ENCODE results near the gene NLRX1. TPM values are rescaled to one million over a fixed set of nuclear protein-coding genes. Genes with fewer than 3 reads are reported as not detected.

The NLRX1 gene
- total and polyA plus RNA-seq, 2 donors (not counting 1 experiment from before 2014, with no cell fraction given): 6.6 to 21.3 TPM

DNA sequence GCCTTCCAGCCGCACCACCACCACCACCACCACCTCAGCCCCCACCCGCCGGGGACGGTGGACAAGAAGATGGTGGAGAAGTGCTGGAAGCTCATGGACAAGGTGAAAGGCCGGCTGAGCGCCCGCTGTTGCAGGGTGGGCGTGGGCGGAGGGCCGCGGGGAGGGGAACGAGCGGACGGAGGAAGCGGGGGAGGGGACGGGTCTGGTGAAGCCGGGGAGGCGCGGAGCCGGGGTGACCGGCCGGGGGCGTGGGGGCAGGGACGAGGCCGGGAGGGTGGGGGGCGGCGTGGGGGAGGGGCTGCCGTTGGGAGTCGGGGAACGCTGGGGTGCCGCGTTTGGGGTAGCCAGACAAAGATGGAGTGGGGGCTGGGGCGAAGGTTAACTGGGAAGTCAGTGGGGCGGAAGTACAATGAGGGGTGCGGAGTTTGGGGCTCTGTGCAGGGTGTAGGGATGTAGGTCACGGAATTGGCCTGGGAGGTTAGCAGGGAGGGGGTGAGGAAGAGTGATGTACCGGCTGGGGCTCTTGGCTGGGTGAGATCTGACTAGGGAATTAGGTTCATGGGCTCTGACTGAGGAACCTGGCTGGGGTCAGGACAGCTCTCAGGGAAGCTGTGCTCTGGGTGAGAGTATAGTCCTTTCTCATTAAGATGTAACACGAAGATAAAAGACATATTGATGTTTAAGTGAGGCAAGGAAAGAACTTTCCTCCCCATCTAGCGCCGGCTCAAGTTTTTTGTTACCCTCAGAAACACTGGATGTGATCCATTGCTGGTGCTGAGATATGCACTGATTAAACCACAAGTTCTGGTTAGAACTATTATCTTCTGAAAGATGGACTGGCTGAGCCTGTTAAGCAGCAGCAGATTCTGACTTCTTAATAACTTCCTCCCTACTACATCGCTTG, 38.2 kb downstream of the NLRX1 start:
- Histone ChIP-seq H3K4me2 (ENCODE audit: extremely low read depth, insufficient read depth, low read length) (peak overlapping the region; percentile 85), H3K9me3 (ENCODE audit: control insufficient read depth, insufficient read depth, low read depth, low read length) (no peaks in the 10 kb centered on the region), H3K36me3 (ENCODE audit: control insufficient read depth, insufficient read depth, low read length) (no peaks in the 10 kb centered on the region), H2AFZ (ENCODE audit: low read length) (peak overlapping the region; percentile 68), H3K4me1 (ENCODE audit: control insufficient read depth, extremely low read depth, insufficient read depth, low read length) (peaks cover 5% of the 10 kb centered on the region), H3K27ac (ENCODE audit: insufficient read depth, low read length) (peak overlapping the region; percentile 75), H4K20me1 (ENCODE audit: control insufficient read depth, extremely low read depth, insufficient read depth, low read length) (no peaks in the 10 kb centered on the region), H3K79me2 (ENCODE audit: control insufficient read depth, insufficient read depth, low read length) (peaks cover 51% of the 10 kb centered on the region), H3K27me3 (ENCODE audit: control insufficient read depth, insufficient read depth, low read length) (no peaks in the 10 kb centered on the region), H3K4me3 (replicated peaks in 1 of 4; ENCODE audit: control extremely low read depth in 1 of 4, insufficient read depth in 1 of 4, low read depth in 3 of 4, low read length in 4 of 4) (peak overlapping the region; percentile 92 to 99 (median 92)), H3K9ac (ENCODE audit: insufficient read depth, low read length) (peak overlapping the region; percentile 72)
- TF ChIP-seq, protein P1, sequence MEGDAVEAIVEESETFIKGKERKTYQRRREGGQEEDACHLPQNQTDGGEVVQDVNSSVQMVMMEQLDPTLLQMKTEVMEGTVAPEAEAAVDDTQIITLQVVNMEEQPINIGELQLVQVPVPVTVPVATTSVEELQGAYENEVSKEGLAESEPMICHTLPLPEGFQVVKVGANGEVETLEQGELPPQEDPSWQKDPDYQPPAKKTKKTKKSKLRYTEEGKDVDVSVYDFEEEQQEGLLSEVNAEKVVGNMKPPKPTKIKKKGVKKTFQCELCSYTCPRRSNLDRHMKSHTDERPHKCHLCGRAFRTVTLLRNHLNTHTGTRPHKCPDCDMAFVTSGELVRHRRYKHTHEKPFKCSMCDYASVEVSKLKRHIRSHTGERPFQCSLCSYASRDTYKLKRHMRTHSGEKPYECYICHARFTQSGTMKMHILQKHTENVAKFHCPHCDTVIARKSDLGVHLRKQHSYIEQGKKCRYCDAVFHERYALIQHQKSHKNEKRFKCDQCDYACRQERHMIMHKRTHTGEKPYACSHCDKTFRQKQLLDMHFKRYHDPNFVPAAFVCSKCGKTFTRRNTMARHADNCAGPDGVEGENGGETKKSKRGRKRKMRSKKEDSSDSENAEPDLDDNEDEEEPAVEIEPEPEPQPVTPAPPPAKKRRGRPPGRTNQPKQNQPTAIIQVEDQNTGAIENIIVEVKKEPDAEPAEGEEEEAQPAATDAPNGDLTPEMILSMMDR (conservative IDR thresholded peaks at IDR 0.05 in 1 of 2, IDR thresholded peaks at IDR 0.05 in 1 of 2; ENCODE audit: low read depth in 1 of 2, low read length in 2 of 2): no peak
- no peak for TF ChIP-seq EZH2 (IDR thresholded peaks at IDR 0.05; ENCODE audit: low read length, missing control alignments)
- peak in 1 of 2 donors; percentile 37 for DNase-seq (ENCODE audit: low read depth in 2 of 2)

- H3K79me2 ChIP-seq (ENCODE audit: control insufficient read depth, insufficient read depth, low read length): peaks cover 54% of the 10 kb centered on the region
- peak overlapping the region; percentile 62 for H3K9ac ChIP-seq (ENCODE audit: insufficient read depth, low read length)
- H2AFZ ChIP-seq (ENCODE audit: low read length): no peak overlapping the region
- no peaks in the 10 kb centered on the region for H3K36me3 ChIP-seq (ENCODE audit: control insufficient read depth, insufficient read depth, low read length)
- peak overlapping the region; percentile 85 for H3K4me2 ChIP-seq (ENCODE audit: extremely low read depth, insufficient read depth, low read length)
- no peaks in the 10 kb centered on the region for H3K9me3 ChIP-seq (ENCODE audit: control insufficient read depth, insufficient read depth, low read depth, low read length)
- H3K27me3 ChIP-seq (ENCODE audit: control insufficient read depth, insufficient read depth, low read length): no peaks in the 10 kb centered on the region
- TF ChIP-seq EZH2 (IDR thresholded peaks at IDR 0.05; ENCODE audit: low read length, missing control alignments): no peak
- TF ChIP-seq, protein P1 (conservative IDR thresholded peaks at IDR 0.05 in 1 of 2, IDR thresholded peaks at IDR 0.05 in 1 of 2; ENCODE audit: low read depth in 1 of 2, low read length in 2 of 2): no peak
- peak in 1 of 2 donors; percentile 25 for DNase-seq (ENCODE audit: low read depth in 2 of 2)
- H3K27ac ChIP-seq (ENCODE audit: insufficient read depth, low read length): peak overlapping the region; percentile 74
- H4K20me1 ChIP-seq (ENCODE audit: control insufficient read depth, extremely low read depth, insufficient read depth, low read length): no peaks in the 10 kb centered on the region
- H3K4me1 ChIP-seq (ENCODE audit: control insufficient read depth, extremely low read depth, insufficient read depth, low read length): peaks cover 5% of the 10 kb centered on the region
- H3K4me3 ChIP-seq (replicated peaks in 1 of 4; ENCODE audit: control extremely low read depth in 1 of 4, insufficient read depth in 1 of 4, low read depth in 3 of 4, low read length in 4 of 4): peak overlapping the region; percentile 92 to 99 (median 92)
Observed at GRCh38 chr11:119207415-119207960, 39.0 kb downstream of the NLRX1 start.

- no peaks in the 10 kb centered on the region for H3K27me3 ChIP-seq (ENCODE audit: control insufficient read depth, insufficient read depth, low read length)
- H3K9ac ChIP-seq (ENCODE audit: insufficient read depth, low read length): no peak overlapping the region
- peaks cover 5% of the 10 kb centered on the region for H3K4me1 ChIP-seq (ENCODE audit: control insufficient read depth, extremely low read depth, insufficient read depth, low read length)
- no peak for TF ChIP-seq EZH2 (IDR thresholded peaks at IDR 0.05; ENCODE audit: low read length, missing control alignments)
- TF ChIP-seq, protein P1 (conservative IDR thresholded peaks at IDR 0.05 in 1 of 2, IDR thresholded peaks at IDR 0.05 in 1 of 2; ENCODE audit: low read depth in 1 of 2, low read length in 2 of 2): no peak
- H4K20me1 ChIP-seq (ENCODE audit: control insufficient read depth, extremely low read depth, insufficient read depth, low read length): no peaks in the 10 kb centered on the region
- no peaks in the 10 kb centered on the region for H3K36me3 ChIP-seq (ENCODE audit: control insufficient read depth, insufficient read depth, low read length)
- H2AFZ ChIP-seq (ENCODE audit: low read length): no peak overlapping the region
- H3K4me3 ChIP-seq (replicated peaks in 1 of 4; ENCODE audit: control extremely low read depth in 1 of 4, insufficient read depth in 1 of 4, low read depth in 3 of 4, low read length in 4 of 4): no peak overlapping the region
- H3K79me2 ChIP-seq (ENCODE audit: control insufficient read depth, insufficient read depth, low read length): peaks cover 68% of the 10 kb centered on the region
- no peak overlapping the region for H3K27ac ChIP-seq (ENCODE audit: insufficient read depth, low read length)
- H3K4me2 ChIP-seq (ENCODE audit: extremely low read depth, insufficient read depth, low read length): no peak overlapping the region
- DNase-seq (ENCODE audit: low read depth in 2 of 2): no peak
- H3K9me3 ChIP-seq (ENCODE audit: control insufficient read depth, insufficient read depth, low read depth, low read length): no peaks in the 10 kb centered on the region
Observed at GRCh38 chr11:119209186-119209585, 40.7 kb downstream of the NLRX1 start.
